ENCODE measurements around the gene FOXP1. TPM values are rescaled to one million over a fixed set of nuclear protein-coding genes. Genes with fewer than 3 reads are reported as not detected.

Gene FOXP1
- total and polyA plus RNA-seq, 9 of the 15 experiments (the other 6 are each of a cell fraction or from before 2014, with no cell fraction given): 7.7 to 34.5 (median 13.7) TPM

DNA sequence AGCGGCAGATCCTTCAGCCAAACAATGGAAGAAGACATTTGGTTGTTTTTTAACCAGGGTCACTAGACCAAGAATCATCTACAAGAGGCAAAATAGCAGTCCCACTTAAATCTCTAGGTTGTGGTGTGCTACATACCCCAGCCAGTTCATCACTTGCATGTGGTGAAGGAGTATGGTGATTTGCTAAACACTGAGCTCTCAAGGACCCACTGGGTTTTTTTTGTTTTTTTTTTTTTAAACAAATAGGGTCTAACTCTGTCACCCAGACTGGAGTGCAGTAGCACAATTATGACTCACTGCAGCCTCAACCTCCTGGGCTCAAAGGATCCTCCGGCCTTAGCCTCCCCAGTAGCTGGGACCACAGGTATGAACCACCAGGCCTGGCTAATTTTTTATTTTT lies 508.0 kb downstream of the FOXP1 start:
- Histone ChIP-seq H4K20me1 (replicated peaks; ENCODE audit: control insufficient read depth, insufficient read depth, low read length) (0 out of 2 replicates have a peak, but pooled peaks cover 3% of the 10 kb centered on the region), H3K9me1 (ENCODE audit: control insufficient read depth, insufficient read depth, low read length) (no peaks in the 10 kb centered on the region), H3K9me3 (replicated peaks; ENCODE audit: control insufficient read depth, insufficient read depth, low read depth, low read length) (no peaks in the 10 kb centered on the region), H3K27me3 (ENCODE audit: control insufficient read depth in 2 of 2, insufficient read depth in 2 of 2, low read length in 2 of 2) (no peaks in the 10 kb centered on the region), H3K36me3 (ENCODE audit: control insufficient read depth, insufficient read depth, low read length) (0 out of 3 replicates have a peak, but pooled peaks cover 2% of the 10 kb centered on the region), H3K4me1 (replicated peaks in 1 of 2; ENCODE audit: control insufficient read depth in 2 of 2, insufficient read depth in 2 of 2, low read length in 2 of 2) (no peaks in the 10 kb centered on the region; a peak in 2 of 5 replicates), H3K27ac (ENCODE audit: extremely low read depth, low read depth, low read length) (no peak overlapping the region), H3K4me2 (ENCODE audit: insufficient read depth, low read length) (no peak overlapping the region), H2AFZ (ENCODE audit: low read depth, low read length) (no peak overlapping the region), H3K4me3 (no peak overlapping the region), H3K79me2 (ENCODE audit: control insufficient read depth, insufficient read depth, low read length) (no peaks in the 10 kb centered on the region; the same call in 2 of the 3 replicates), H3K9ac (ENCODE audit: insufficient read depth in 1 of 2, low read depth in 2 of 2, low read length in 2 of 2) (no peak overlapping the region)
- no TSS peak for BruUV-seq (replicated peaks)
- ChIA-PET POLR2A (no interaction called here), CTCF (ENCODE audit: low intra/inter-chr PET ratio) (no interaction called here)
- intact Hi-C loops (cut with micrococcal nuclease): no loop called here
- in situ Hi-C loops (cut with MboI): no loop called here
- no peak for DNase-seq (ENCODE audit: extremely low read depth in 1 of 4, low spot score in 3 of 4)
- ATAC-seq: no peak
- 93% methylated on average over 2 of the region's 2 CpGs for WGBS (ENCODE audit: insufficient coverage, low coverage, missing lambda C conversion rate)
- FAIRE-seq: no peak
- TF ChIP-seq, protein P1, sequence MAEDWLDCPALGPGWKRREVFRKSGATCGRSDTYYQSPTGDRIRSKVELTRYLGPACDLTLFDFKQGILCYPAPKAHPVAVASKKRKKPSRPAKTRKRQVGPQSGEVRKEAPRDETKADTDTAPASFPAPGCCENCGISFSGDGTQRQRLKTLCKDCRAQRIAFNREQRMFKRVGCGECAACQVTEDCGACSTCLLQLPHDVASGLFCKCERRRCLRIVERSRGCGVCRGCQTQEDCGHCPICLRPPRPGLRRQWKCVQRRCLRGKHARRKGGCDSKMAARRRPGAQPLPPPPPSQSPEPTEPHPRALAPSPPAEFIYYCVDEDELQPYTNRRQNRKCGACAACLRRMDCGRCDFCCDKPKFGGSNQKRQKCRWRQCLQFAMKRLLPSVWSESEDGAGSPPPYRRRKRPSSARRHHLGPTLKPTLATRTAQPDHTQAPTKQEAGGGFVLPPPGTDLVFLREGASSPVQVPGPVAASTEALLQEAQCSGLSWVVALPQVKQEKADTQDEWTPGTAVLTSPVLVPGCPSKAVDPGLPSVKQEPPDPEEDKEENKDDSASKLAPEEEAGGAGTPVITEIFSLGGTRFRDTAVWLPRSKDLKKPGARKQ (CRISPR knock-in tag; IDR thresholded peaks at IDR 0.05): no peak
- no peak for TF ChIP-seq SMARCA5 (IDR thresholded peaks at IDR 0.05)
- no peak for TF ChIP-seq EHMT2 (IDR thresholded peaks at IDR 0.05)
- TF ChIP-seq SP2 (IDR thresholded peaks at IDR 0.05; ENCODE audit: extremely low read depth, low read depth, low read length, poor library complexity, severe bottlenecking): no peak
- no peak for TF ChIP-seq ZFP30 (CRISPR knock-in tag; IDR thresholded peaks at IDR 0.05; ENCODE audit: borderline replicate concordance)
- no peak for TF ChIP-seq ZNF707 (CRISPR knock-in tag; conservative IDR thresholded peaks at IDR 0.05)
- TF ChIP-seq ZNF699 (CRISPR knock-in tag; IDR thresholded peaks at IDR 0.05; ENCODE audit: insufficient replicate concordance): no peak
- no peak for TF ChIP-seq ZNF780A (CRISPR knock-in tag; IDR thresholded peaks at IDR 0.05)
- TF ChIP-seq SMARCB1 (IDR thresholded peaks at IDR 0.05; ENCODE audit: insufficient read length, low read depth): no peak
- no peak for TF ChIP-seq JUND (IDR thresholded peaks at IDR 0.05; ENCODE audit: borderline replicate concordance, low read depth, low read length)
- no peak for TF ChIP-seq JUND (tag; IDR thresholded peaks at IDR 0.05; ENCODE audit: borderline replicate concordance, low read depth, low read length)
- TF ChIP-seq, protein P2, sequence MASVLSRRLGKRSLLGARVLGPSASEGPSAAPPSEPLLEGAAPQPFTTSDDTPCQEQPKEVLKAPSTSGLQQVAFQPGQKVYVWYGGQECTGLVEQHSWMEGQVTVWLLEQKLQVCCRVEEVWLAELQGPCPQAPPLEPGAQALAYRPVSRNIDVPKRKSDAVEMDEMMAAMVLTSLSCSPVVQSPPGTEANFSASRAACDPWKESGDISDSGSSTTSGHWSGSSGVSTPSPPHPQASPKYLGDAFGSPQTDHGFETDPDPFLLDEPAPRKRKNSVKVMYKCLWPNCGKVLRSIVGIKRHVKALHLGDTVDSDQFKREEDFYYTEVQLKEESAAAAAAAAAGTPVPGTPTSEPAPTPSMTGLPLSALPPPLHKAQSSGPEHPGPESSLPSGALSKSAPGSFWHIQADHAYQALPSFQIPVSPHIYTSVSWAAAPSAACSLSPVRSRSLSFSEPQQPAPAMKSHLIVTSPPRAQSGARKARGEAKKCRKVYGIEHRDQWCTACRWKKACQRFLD (CRISPR knock-in tag; IDR thresholded peaks at IDR 0.05): no peak
- no peak for TF ChIP-seq ZNF165 (CRISPR knock-in tag; IDR thresholded peaks at IDR 0.05; ENCODE audit: borderline replicate concordance)
- TF ChIP-seq, protein P3, sequence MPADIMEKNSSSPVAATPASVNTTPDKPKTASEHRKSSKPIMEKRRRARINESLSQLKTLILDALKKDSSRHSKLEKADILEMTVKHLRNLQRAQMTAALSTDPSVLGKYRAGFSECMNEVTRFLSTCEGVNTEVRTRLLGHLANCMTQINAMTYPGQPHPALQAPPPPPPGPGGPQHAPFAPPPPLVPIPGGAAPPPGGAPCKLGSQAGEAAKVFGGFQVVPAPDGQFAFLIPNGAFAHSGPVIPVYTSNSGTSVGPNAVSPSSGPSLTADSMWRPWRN (IDR thresholded peaks at IDR 0.05; ENCODE audit: low read depth): no peak
- TF ChIP-seq SMAD4 (CRISPR knock-in tag; conservative IDR thresholded peaks at IDR 0.05): no peak
- TF ChIP-seq THRAP3 (IDR thresholded peaks at IDR 0.05; ENCODE audit: borderline replicate concordance): no peak
